HG03342 (cell line): ENCODE data around the gene DUSP9.
"Not testable (repeated sequence)": the region's sequence is repeated elsewhere in the genome, so short reads cannot be mapped to it uniquely, and the experiment has no call there.

Source experiments
- ATAC-seq: cut with Tn5 transposase; IDR thresholded peaks from one replicate; pipeline ENCODE4 v1.9.1; 2021; ENCODE audit warnings: mild to moderate bottlenecking, moderate library complexity; ENCODE audit not compliant: unreplicated experiment

Gene DUSP9

GRCh38 chrX:153689654-153690465 lies 42.9 kb downstream of the DUSP9 start:
- no peak for ATAC-seq

- ATAC-seq, result no peak
These were observed 43.5 kb downstream of the DUSP9 start for GRCh38 chrX:153690466-153690865.

DNA sequence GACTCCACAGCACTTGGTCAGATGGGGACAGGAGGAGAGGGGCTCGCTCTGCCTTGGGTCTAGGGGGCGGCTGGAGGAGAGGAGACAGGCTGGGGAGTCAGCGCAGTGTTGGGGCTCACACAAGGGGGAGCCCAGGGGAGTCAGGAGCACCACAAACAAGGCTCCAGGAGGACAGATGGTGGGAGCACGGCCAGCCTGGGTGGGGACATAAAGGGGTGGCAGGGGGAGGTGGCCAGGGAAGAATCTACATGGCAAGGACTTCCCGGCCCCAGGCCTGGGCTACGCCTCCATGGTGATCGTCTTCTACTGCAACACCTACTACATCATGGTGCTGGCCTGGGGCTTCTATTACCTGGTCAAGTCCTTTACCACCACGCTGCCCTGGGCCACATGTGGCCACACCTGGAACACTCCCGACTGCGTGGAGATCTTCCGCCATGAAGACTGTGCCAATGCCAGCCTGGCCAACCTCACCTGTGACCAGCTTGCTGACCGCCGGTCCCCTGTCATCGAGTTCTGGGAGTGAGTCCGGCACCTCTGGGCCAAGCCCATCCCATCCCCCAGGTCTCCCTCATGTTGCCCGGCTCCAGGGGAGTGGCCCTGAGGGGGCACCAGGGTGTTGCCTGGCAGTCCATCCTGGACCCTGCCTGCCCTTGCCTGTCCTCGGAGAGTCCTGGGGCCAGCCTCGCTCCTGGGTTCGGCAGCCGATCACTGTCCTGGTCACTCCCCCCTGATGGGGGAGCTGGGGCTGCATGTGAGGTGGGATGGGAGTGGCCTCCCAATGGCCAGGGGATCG lies 44.2 kb downstream of the DUSP9 start:
- ATAC-seq, result not testable (repeated sequence)

DNA sequence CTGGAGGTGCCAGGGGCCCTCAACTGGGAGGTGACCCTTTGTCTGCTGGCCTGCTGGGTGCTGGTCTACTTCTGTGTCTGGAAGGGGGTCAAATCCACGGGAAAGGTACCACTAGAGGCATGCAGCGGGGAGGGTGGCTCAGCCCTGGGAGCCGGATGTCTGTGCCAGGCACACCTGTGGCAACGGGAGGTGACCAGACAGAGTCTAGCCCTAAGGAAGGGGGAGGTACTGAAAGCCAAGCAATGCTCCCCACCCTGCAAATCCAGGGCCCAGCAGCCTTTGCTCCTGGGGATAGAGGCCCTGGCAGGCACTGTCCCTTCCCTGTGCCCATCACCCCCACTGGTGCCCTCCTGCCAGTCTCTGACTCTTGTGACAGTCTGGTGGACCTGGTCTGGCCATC lies 45.0 kb downstream of the DUSP9 start:
- ATAC-seq, result no peak

GRCh38 chrX:153692611-153693156 lies 45.7 kb downstream of the DUSP9 start:
- no peak for ATAC-seq

- no peak for ATAC-seq
These were observed 46.4 kb downstream of the DUSP9 start for GRCh38 chrX:153693216-153694086.

GRCh38 chrX:153694256-153694655 lies 47.3 kb downstream of the DUSP9 start:
- not testable (repeated sequence) for ATAC-seq

DNA sequence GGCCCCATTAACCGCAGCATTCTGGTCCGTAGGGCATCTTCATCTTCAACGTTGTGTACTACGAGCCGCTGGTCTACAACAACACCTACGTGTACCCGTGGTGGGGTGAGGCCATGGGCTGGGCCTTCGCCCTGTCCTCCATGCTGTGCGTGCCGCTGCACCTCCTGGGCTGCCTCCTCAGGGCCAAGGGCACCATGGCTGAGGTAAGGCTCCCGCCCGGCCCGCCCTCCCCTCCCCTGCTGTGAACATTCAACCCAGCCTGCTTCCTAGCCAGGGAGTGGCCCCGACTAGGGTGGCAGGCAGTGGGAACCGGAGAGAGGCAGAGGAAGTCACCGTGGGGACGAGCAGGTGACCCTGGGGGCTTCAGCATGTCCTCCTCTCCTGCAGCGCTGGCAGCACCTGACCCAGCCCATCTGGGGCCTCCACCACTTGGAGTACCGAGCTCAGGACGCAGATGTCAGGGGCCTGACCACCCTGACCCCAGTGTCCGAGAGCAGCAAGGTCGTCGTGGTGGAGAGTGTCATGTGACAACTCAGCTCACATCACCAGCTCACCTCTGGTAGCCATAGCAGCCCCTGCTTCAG lies 47.8 kb downstream of the DUSP9 start:
- ATAC-seq, result no peak

- no peak for ATAC-seq
These were observed 49.1 kb downstream of the DUSP9 start for GRCh38 chrX:153696100-153696499.

DNA sequence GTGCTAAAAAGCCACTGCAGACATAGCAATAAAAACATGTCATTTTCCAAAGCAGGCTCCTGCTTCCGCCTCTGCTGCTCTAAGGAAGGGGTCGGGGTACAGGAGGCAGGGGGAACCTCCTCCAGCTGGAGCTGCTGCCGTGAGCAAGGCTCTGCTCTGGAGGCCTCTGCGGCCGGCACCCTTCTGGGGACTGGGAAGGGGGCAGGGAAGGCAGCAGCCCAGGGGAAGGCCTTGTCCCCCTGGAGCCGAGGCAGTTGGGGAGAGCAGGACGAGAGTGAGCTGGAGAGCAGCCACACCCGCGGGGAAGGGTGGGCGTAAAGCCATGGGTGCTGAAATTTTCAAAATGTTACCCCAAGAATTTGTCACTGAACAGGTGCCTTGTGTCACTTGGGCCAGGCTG lies 49.5 kb downstream of the DUSP9 start:
- not testable (repeated sequence) for ATAC-seq

- ATAC-seq, result not testable (repeated sequence)
These were observed 50.2 kb downstream of the DUSP9 start for GRCh38 chrX:153696986-153697722.

- no peak for ATAC-seq
These were observed 51.2 kb downstream of the DUSP9 start for GRCh38 chrX:153697924-153698865.

- not testable (repeated sequence) for ATAC-seq
These were observed 52.3 kb downstream of the DUSP9 start for GRCh38 chrX:153699210-153699783.

DNA sequence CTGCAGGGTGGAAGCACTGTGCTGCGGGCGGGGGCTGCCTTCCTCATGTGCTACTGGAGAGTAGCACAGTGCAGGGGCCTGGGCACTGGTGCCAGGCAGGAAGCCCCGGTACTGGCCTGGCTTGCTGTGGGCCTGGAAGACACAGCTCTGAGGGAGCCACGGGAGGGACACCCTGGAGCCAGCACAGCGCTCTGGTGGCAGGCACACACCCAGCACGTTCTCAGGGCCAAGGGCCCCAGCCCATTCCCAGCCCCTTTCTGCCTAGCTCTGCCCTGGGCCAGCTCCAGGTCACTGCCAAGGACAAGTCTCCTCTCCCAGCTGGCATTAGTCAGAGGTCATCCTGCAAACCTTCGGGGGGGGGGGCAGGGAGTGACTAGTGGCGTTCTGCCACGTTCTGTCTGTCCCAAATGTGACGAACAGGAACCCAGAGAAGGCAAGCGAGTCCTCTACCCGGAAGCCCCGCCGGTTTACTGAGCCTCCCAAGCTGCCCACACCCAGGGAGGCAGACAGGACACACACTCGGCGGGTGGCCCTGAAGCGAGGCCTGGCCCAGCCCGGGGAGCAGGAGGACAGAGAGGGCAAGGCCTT lies 52.9 kb downstream of the DUSP9 start:
- ATAC-seq, result not testable (repeated sequence)

GRCh38 chrX:153700376-153700945 lies 53.5 kb downstream of the DUSP9 start:
- ATAC-seq, result no peak
